ENCODE results near the gene PITPNC1. TPM values are rescaled to one million over a fixed set of nuclear protein-coding genes. Genes with fewer than 3 reads are reported as not detected.

The PITPNC1 gene
- total RNA-seq, 1 experiment from 2014 or later, result 23.1 TPM

- POLR2A ChIA-PET (ENCODE audit: unreplicated experiment), result interaction anchor here (0.5 kb wide), 1 partner anchor 21 kb away, joined by 7 read pairs; no protein-coding TSS in a partner anchor
- Histone ChIP-seq H3K27ac (ENCODE audit: low read length) (no peak overlapping the region), H3F3A (ENCODE audit: low read length, unreplicated experiment) (no peaks in the 10 kb centered on the region), H3K9me3 (ENCODE audit: low read length) (no peaks in the 10 kb centered on the region), H3K4me1 (ENCODE audit: insufficient read depth, low read length) (peaks cover 3% of the 10 kb centered on the region; the same call in 1 of the 2 replicates), H3K9ac (ENCODE audit: low read length) (no peak overlapping the region), H3K27me3 (ENCODE audit: low read length) (no peaks in the 10 kb centered on the region), H4K20me1 (ENCODE audit: low read length) (no peaks in the 10 kb centered on the region), H3K4me2 (ENCODE audit: low read length) (no peak overlapping the region), H3K9me2 (replicated peaks; ENCODE audit: low read length) (no peaks in the 10 kb centered on the region), H3K4me3 (ENCODE audit: low read length) (no peak overlapping the region), H3K79me2 (ENCODE audit: low read length) (no peaks in the 10 kb centered on the region), H2AFZ (ENCODE audit: low read length) (no peak overlapping the region), H3K36me3 (ENCODE audit: low read depth, low read length) (no peaks in the 10 kb centered on the region)
- intact Hi-C loops (cut with micrococcal nuclease), result no loop called here
- DNase-seq (no peak), ATAC-seq (no peak)
- CTCF ChIA-PET, result no interaction called here
- BruUV-seq (replicated peaks), result no TSS peak
- TF ChIP-seq CTCF (conservative IDR thresholded peaks at IDR 0.05; ENCODE audit: low read depth, low read length) (no peak), EZH2phosphoT487 (IDR thresholded peaks at IDR 0.05; ENCODE audit: borderline replicate concordance, low read length) (no peak), EZH2 (IDR thresholded peaks at IDR 0.05; ENCODE audit: low read length, unreplicated experiment) (no peak)
Measured at GRCh38 chr17:67488161-67488560, 111.1 kb downstream of the PITPNC1 start.

- H3K9me2 ChIP-seq (replicated peaks; ENCODE audit: low read length), result no peaks in the 10 kb centered on the region
- DNase-seq (no peak), ATAC-seq (no peak)
- CTCF ChIA-PET, result no interaction called here
- no peaks in the 10 kb centered on the region for H3K27me3 ChIP-seq (ENCODE audit: low read length)
- POLR2A ChIA-PET (ENCODE audit: unreplicated experiment), result no interaction called here
- no peak overlapping the region for H3K4me2 ChIP-seq (ENCODE audit: low read length)
- H4K20me1 ChIP-seq (ENCODE audit: low read length), result no peaks in the 10 kb centered on the region
- no peak overlapping the region for H2AFZ ChIP-seq (ENCODE audit: low read length)
- BruUV-seq (replicated peaks), result no TSS peak
- intact Hi-C loops (cut with micrococcal nuclease), result no loop called here
- H3K36me3 ChIP-seq (ENCODE audit: low read depth, low read length), result no peaks in the 10 kb centered on the region
- no peaks in the 10 kb centered on the region for H3K4me1 ChIP-seq (ENCODE audit: insufficient read depth, low read length)
- TF ChIP-seq CTCF (conservative IDR thresholded peaks at IDR 0.05; ENCODE audit: low read depth, low read length) (no peak), EZH2phosphoT487 (IDR thresholded peaks at IDR 0.05; ENCODE audit: borderline replicate concordance, low read length) (no peak), EZH2 (IDR thresholded peaks at IDR 0.05; ENCODE audit: low read length, unreplicated experiment) (no peak)
- H3K27ac ChIP-seq (ENCODE audit: low read length), result no peak overlapping the region
- no peak overlapping the region for H3K9ac ChIP-seq (ENCODE audit: low read length)
- H3K9me3 ChIP-seq (ENCODE audit: low read length), result no peaks in the 10 kb centered on the region
- no peaks in the 10 kb centered on the region for H3F3A ChIP-seq (ENCODE audit: low read length, unreplicated experiment)
- no peaks in the 10 kb centered on the region for H3K79me2 ChIP-seq (ENCODE audit: low read length)
- no peak overlapping the region for H3K4me3 ChIP-seq (ENCODE audit: low read length)
Measured at GRCh38 chr17:67488768-67489167, 111.7 kb downstream of the PITPNC1 start.

GRCh38 chr17:67489273-67489672, 112.2 kb downstream of the PITPNC1 start:
- no peaks in the 10 kb centered on the region for H3F3A ChIP-seq (ENCODE audit: low read length, unreplicated experiment)
- no peak overlapping the region for H2AFZ ChIP-seq (ENCODE audit: low read length)
- H3K79me2 ChIP-seq (ENCODE audit: low read length), result no peaks in the 10 kb centered on the region
- no peaks in the 10 kb centered on the region for H3K4me1 ChIP-seq (ENCODE audit: insufficient read depth, low read length)
- H3K4me3 ChIP-seq (ENCODE audit: low read length), result no peak overlapping the region
- DNase-seq (no peak), ATAC-seq (no peak)
- POLR2A ChIA-PET (ENCODE audit: unreplicated experiment), result no interaction called here
- no peaks in the 10 kb centered on the region for H3K9me3 ChIP-seq (ENCODE audit: low read length)
- H3K27ac ChIP-seq (ENCODE audit: low read length), result no peak overlapping the region
- intact Hi-C loops (cut with micrococcal nuclease), result no loop called here
- CTCF ChIA-PET, result no interaction called here
- no peaks in the 10 kb centered on the region for H3K27me3 ChIP-seq (ENCODE audit: low read length)
- H4K20me1 ChIP-seq (ENCODE audit: low read length), result no peaks in the 10 kb centered on the region
- H3K36me3 ChIP-seq (ENCODE audit: low read depth, low read length), result no peaks in the 10 kb centered on the region
- H3K4me2 ChIP-seq (ENCODE audit: low read length), result no peak overlapping the region
- H3K9ac ChIP-seq (ENCODE audit: low read length), result no peak overlapping the region
- BruUV-seq (replicated peaks), result no TSS peak
- H3K9me2 ChIP-seq (replicated peaks; ENCODE audit: low read length), result no peaks in the 10 kb centered on the region
- TF ChIP-seq CTCF (conservative IDR thresholded peaks at IDR 0.05; ENCODE audit: low read depth, low read length) (no peak), EZH2 (IDR thresholded peaks at IDR 0.05; ENCODE audit: low read length, unreplicated experiment) (no peak), EZH2phosphoT487 (IDR thresholded peaks at IDR 0.05; ENCODE audit: borderline replicate concordance, low read length) (no peak)

Measured in PC-3 (cell line).